Naive thymus-derived CD8-positive, alpha-beta T cell (primary cell): Measurements from ENCODE around the gene MSL2. TPM values are rescaled to one million over a fixed set of nuclear protein-coding genes. Genes with fewer than 3 reads are reported as not detected.
A peak's percentile ranks its signal among the peaks of the same experiment; 100 is the strongest.
"Not testable (repeated sequence)": the region's sequence is repeated elsewhere in the genome, so short reads cannot be mapped to it uniquely, and the experiment has no call there.

Source experiments
- ATAC-seq, 2 donors: fragments of 150-1000 bp; cut with Tn5 transposase in 1 of 2; sonication (Bioruptor Pico), chemical (Tn5 transposase) in 1 of 2; 1 replicate in 1 of 2; 2 replicates in 1 of 2; pipeline ENCODE4 v1.10.0; 2021; ENCODE audit warnings: mild to moderate bottlenecking in 2 of 2, moderate library complexity in 2 of 2
- POLR2A ChIA-PET: fragments of 350-600 bp; sonication (Branson Sonifier 250); formaldehyde crosslinking; loops from one replicate; lab custom pipeline; 2021; ENCODE audit warnings: antibody characterized with exemption; lab: Charles Lee
- DNase-seq, 10 donors: peaks; one replicate each; pipeline versions ENCODE4 v3.0.0 to v3.0.0-alpha.2; 2020 to 2022
- H3K27ac Mint-ChIP-seq, 10 donors: one replicate each; pipeline ENCODE4 v1.8.0; 2020 to 2022; ENCODE audit warnings: mild to moderate bottlenecking in 10 of 10, mixed read lengths in 10 of 10, moderate library complexity in 4 of 10, inconsistent platforms in 1 of 10
- H3K27me3 Mint-ChIP-seq, 5 donors: one replicate each; pipeline ENCODE4 v1.8.0; 2021 to 2022; ENCODE audit warnings: mixed read lengths in 5 of 5
- H3K36me3 Mint-ChIP-seq, 3 donors: one replicate each; pipeline ENCODE4 v1.8.0; 2020 to 2022; ENCODE audit warnings: mixed read lengths in 3 of 3, mild to moderate bottlenecking in 2 of 3, inconsistent platforms in 1 of 3
- H3K4me1 Mint-ChIP-seq, 4 donors: one replicate each; pipeline ENCODE4 v1.8.0; 2021 to 2022; ENCODE audit warnings: mixed read lengths in 4 of 4
- H3K4me3 Mint-ChIP-seq, 10 donors: one replicate each; pipeline ENCODE4 v1.8.0; 2020 to 2022; ENCODE audit warnings: mild to moderate bottlenecking in 10 of 10, mixed read lengths in 10 of 10, moderate library complexity in 6 of 10, inconsistent platforms in 1 of 10
- H3K9me3 Mint-ChIP-seq, 9 donors: one replicate each; pipeline ENCODE4 v1.8.0; 2020 to 2022; ENCODE audit warnings: mixed read lengths in 9 of 9, mild to moderate bottlenecking in 3 of 9, inconsistent platforms in 1 of 9, moderate library complexity in 1 of 9
- polyA plus RNA-seq, 3 donors: library from polyadenylated mRNA; unstranded; fragments of 300-500 nt; fragmentation: Illumina TruSeq; gene quantifications; one replicate each; pipeline ENCODE4 v1.2.3, GENCODE V29; 2021
- total RNA-seq, 8 experiments: library from RNA in 2 of 8; stranded (reverse) in 2 of 8; gene quantifications; one replicate each; pipeline ENCODE4 v1.2.3 and lab custom pipeline; 2021 to 2026

Gene MSL2
- total and polyA plus RNA-seq, 5 experiments from 2014 or later: 28.7 to 100 (median 41.1) TPM

DNA sequence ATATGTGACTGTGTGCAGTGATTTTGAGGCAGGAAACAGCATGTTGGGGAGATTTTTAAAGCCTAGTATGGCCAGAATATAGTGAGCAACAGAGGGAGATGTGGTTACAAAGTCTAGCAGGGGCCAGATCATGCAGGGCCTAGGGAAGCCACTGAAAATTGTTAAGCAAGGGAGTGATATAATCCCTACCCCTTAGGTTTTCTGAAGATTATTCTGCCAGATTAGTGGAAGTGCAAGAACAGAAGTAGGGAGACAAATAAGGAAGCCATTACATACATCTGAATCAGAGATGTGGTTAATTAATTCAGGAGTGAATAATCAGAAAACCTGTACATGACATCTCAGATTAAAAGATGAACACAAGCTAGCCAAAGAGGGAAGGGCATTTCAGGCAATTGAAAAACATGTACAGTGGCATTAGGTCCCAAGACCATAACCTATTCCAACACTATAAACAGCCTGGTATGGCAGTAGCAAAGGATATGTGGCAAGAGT is 54.8 kb downstream of the MSL2 start:
- Mint-ChIP-seq H3K4me3 (no peak overlapping the region), H3K27ac (peak overlapping the region; percentile 33 to 73 (median 62)), H3K36me3 (no peaks in the 10 kb centered on the region), H3K4me1 (peaks cover 15 to 28% (median 24%) of the 10 kb centered on the region in 4 donors), H3K27me3 (no peaks in the 10 kb centered on the region), H3K9me3 (no peaks in the 10 kb centered on the region)
- ATAC-seq: no peak
- no peak for DNase-seq
- POLR2A ChIA-PET: no interaction called here

DNA sequence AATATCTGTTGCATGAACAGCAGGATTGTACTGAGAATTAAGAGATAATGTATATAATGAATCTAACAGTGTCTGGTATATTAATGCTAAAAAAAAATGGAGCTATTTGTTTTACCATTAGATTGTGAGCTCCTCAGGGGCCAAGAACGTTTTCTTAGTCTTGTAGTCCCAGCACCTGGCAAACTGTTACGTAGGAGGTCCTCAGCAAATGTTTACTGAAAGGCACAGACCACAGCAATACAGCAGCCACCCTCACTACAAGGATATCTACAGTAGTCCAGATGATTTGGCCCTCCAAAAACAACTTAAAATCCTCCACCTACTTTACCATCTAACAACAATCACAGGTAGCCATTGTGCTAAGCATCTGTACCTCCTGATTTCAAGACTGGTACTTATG is 59.7 kb downstream of the MSL2 start:
- no peak for DNase-seq
- POLR2A ChIA-PET: interaction anchor here (0.7 to 1.1 kb wide), 2 partner anchors 52 to 60 kb away, joined by 3 to 6 read pairs; partner anchors contain the start of gene MSL2
- H3K4me3 Mint-ChIP-seq: no peak overlapping the region
- no peaks in the 10 kb centered on the region for H3K9me3 Mint-ChIP-seq
- no peaks in the 10 kb centered on the region for H3K27me3 Mint-ChIP-seq
- H3K4me1 Mint-ChIP-seq: peaks cover 7 to 20% (median 15%) of the 10 kb centered on the region in 4 donors
- H3K27ac Mint-ChIP-seq: no peak overlapping the region
- H3K36me3 Mint-ChIP-seq: no peaks in the 10 kb centered on the region
- ATAC-seq: no peak

DNA sequence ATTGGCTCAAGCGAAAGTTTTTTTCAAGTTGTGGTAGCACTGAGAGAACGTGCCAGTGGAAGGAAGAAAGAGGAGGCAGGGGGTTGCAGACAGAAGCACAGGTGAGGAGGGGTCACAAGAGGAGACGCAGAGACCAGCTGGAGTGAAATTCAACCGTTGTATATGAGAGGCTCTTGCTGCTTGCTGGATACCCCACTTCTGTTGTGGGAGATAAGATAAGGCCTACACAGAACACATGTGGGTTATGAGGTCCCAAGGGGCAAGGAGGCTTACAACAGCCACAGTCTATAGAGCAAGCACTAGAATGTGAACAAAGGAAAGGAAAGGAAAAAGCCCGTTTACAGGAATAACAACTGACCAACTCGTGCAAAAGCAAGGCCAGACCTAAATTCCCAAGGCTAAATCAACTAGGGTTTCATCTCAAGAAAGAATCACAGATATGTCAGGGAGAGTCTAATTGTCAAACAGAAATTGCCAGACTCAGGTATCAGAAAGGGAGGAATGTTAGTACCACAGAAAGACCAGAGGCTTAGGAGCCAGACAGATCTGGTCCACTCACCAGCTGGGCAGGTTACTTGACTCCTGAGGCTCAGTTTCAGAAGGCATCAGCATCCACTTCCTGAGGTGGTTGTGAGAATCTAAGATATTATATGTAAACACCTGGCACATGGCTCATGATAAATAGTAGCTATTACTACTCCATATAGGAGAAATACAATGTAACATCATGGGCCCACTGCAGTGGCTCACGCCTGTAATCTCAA is 60.9 kb downstream of the MSL2 start:
- POLR2A ChIA-PET: interaction anchor here (0.6 kb wide), 1 partner anchor 752 kb away, joined by 3 read pairs; no protein-coding TSS in a partner anchor
- Mint-ChIP-seq H3K4me1 (peaks cover 0 to 13% (median 10%) of the 10 kb centered on the region in 4 donors), H3K27ac (peak overlapping the region in 4 of 10 donors; percentile 25 to 56 (median 50)), H3K4me3 (no peak overlapping the region), H3K27me3 (no peaks in the 10 kb centered on the region), H3K36me3 (no peaks in the 10 kb centered on the region), H3K9me3 (no peaks in the 10 kb centered on the region)
- no peak for DNase-seq
- ATAC-seq: no peak

GRCh38 chr3:136134091-136134490 is 62.0 kb downstream of the MSL2 start:
- Mint-ChIP-seq H3K9me3 (peaks cover 0 to 3% (median 0%) of the 10 kb centered on the region in 9 donors), H3K36me3 (no peaks in the 10 kb centered on the region), H3K4me3 (no peak overlapping the region), H3K4me1 (peaks cover 0 to 13% (median 10%) of the 10 kb centered on the region in 4 donors), H3K27me3 (no peaks in the 10 kb centered on the region), H3K27ac (no peak overlapping the region)
- ATAC-seq (no peak), DNase-seq (no peak)
- POLR2A ChIA-PET: interaction anchor here (0.8 kb wide), 1 partner anchor 116 kb away, joined by 3 read pairs; the partner anchor contains the start of gene PCCB

DNA sequence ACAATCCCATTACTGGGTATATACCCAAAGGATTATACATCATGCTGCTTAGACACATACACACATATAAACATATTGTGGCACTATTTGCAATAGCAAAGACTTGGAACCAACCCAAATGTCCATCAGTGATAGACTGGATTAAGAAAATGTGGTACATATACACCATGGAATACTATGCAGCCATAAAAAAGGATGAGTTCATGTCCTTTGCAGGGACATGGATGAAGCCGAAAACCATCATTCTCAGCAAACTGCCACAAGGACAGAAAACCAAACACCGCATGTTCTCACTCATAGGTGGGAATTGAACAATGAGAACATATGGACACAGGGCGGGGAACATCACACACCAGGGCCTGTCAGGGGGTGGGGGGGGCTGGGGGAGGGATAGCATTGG is 64.5 kb downstream of the MSL2 start:
- POLR2A ChIA-PET, H3K27me3 Mint-ChIP-seq, H3K4me3 Mint-ChIP-seq, DNase-seq, H3K36me3 Mint-ChIP-seq, H3K27ac Mint-ChIP-seq, ATAC-seq: not testable (repeated sequence)
- H3K4me1 Mint-ChIP-seq: peaks cover 0 to 10% (median 5%) of the 10 kb centered on the region in 4 donors
- H3K9me3 Mint-ChIP-seq: peaks cover 3 to 27% (median 9%) of the 10 kb centered on the region in 9 donors

DNA sequence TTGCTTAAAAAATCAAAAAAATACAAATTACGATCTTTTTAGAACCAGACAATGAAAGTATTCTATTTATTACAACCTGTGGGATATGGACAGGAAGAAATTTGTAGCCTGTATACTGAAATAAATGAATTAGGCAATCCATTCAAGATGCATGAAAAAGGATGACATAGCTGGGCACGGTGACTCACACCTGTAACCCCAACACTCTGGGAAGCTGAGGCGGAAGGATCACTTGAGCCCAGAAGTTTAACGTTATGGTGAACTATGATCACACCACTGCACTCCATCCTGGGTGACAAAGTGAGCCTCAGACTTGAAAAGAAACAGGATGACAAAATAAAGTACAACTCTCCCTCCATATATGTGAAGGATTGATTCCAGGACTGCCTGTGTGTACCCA is 74.1 kb downstream of the MSL2 start:
- Mint-ChIP-seq H3K9me3 (peaks cover 0 to 9% (median 2%) of the 10 kb centered on the region in 9 donors), H3K4me1 (peaks cover 0 to 4% (median 0%) of the 10 kb centered on the region in 4 donors), H3K27ac (no peak overlapping the region), H3K36me3 (peaks cover 0 to 16% (median 7%) of the 10 kb centered on the region in 3 donors), H3K27me3 (no peaks in the 10 kb centered on the region), H3K4me3 (no peak overlapping the region)
- DNase-seq (no peak), ATAC-seq (no peak)
- POLR2A ChIA-PET: no interaction called here

DNA sequence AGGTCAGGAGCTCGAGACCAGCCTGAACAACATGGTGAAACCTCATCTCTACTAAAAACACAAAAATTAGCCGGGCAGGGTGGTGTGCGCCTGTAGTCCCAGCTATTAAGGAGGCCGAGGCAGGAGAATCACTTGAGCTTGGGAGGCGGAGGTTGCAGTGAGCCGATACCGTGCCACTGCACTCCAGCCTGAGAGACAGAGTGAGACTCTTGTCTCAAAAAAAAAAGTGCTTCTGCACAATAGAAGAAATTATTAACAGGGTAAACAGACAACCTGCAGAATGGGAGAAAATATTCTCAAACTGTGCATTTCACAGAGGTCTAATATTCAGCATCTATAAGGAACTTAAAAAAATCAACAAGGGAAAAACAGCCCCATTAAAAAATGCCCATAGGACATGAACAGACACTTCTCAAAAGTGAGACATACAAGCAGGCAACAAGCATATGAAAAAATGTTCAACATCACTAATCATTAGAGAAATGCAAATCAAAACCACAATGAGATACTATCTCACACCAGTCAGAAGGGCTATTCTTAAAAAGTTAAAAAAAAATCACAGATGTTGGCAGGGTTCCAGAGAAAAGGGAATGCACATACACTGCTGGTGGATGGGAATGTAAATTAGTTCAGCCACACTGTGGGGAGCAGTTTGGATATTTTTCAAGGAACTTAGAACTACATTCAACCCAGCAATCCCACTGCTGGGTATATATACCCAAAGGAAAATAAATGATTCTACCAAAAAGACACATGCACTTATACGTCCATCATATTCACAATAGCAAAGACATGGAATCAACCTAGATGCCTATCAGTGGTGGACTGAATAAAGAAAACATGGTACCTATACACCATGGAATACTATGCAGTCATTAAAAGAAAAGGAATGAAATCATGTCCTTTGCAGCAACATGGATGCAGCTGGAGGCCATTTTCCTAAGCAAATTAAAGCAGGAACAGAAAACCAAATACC is 75.5 kb downstream of the MSL2 start:
- no peak overlapping the region for H3K4me3 Mint-ChIP-seq
- peaks cover 0 to 19% (median 5%) of the 10 kb centered on the region in 9 donors for H3K9me3 Mint-ChIP-seq
- no peak overlapping the region for H3K27ac Mint-ChIP-seq
- ATAC-seq: no peak
- DNase-seq: no peak
- peaks cover 3 to 19% (median 17%) of the 10 kb centered on the region in 3 donors for H3K36me3 Mint-ChIP-seq
- peaks cover 0 to 4% (median 0%) of the 10 kb centered on the region in 5 donors for H3K27me3 Mint-ChIP-seq
- peaks cover 0 to 4% (median 1%) of the 10 kb centered on the region in 4 donors for H3K4me1 Mint-ChIP-seq
- POLR2A ChIA-PET: no interaction called here

- peaks cover 0 to 20% (median 5%) of the 10 kb centered on the region in 9 donors for H3K9me3 Mint-ChIP-seq
- peaks cover 3 to 23% (median 18%) of the 10 kb centered on the region in 3 donors for H3K36me3 Mint-ChIP-seq
- DNase-seq, POLR2A ChIA-PET, H3K27me3 Mint-ChIP-seq, H3K27ac Mint-ChIP-seq, ATAC-seq, H3K4me3 Mint-ChIP-seq, H3K4me1 Mint-ChIP-seq: not testable (repeated sequence)
Measured at GRCh38 chr3:136119783-136120182, 76.4 kb downstream of the MSL2 start.

DNA sequence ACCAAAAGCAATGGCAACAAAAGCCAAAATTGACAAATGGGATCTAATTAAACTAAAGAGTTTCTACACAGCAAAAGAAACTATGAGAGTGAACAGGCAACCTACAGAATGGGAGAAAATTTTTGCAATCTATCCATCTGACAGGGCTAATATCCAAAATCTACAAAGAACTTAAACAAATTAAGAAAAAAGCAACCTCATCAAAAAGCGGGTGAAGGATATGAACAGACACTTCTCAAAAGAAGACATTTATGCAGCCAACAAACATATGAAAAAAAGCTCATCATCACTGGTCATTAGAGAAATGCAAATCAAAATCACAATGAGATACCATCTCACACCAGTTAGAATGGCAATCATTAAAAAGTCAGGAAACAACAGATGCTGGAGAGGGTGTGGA is 76.8 kb downstream of the MSL2 start:
- Mint-ChIP-seq H3K36me3 (peaks cover 3 to 18% (median 18%) of the 10 kb centered on the region in 3 donors), H3K9me3 (peaks cover 0 to 20% (median 5%) of the 10 kb centered on the region in 9 donors)
- POLR2A ChIA-PET, DNase-seq, H3K27ac Mint-ChIP-seq, ATAC-seq, H3K4me3 Mint-ChIP-seq, H3K27me3 Mint-ChIP-seq, H3K4me1 Mint-ChIP-seq: not testable (repeated sequence)

GRCh38 chr3:136114421-136114820 is 81.7 kb downstream of the MSL2 start:
- DNase-seq (no peak), ATAC-seq (no peak)
- Mint-ChIP-seq H3K9me3 (peaks cover 0 to 20% (median 5%) of the 10 kb centered on the region in 9 donors), H3K4me1 (peaks cover 3 to 9% (median 7%) of the 10 kb centered on the region in 4 donors), H3K27me3 (peaks cover 0 to 4% (median 0%) of the 10 kb centered on the region in 5 donors), H3K36me3 (peaks cover 3 to 31% (median 15%) of the 10 kb centered on the region in 3 donors), H3K27ac (no peak overlapping the region), H3K4me3 (no peak overlapping the region)
- POLR2A ChIA-PET: no interaction called here

- POLR2A ChIA-PET: no interaction called here
- ATAC-seq: no peak
- Mint-ChIP-seq H3K9me3 (peaks cover 0 to 2% (median 0%) of the 10 kb centered on the region in 9 donors), H3K4me3 (no peak overlapping the region), H3K27ac (no peak overlapping the region), H3K4me1 (peaks cover 3 to 17% (median 8%) of the 10 kb centered on the region in 4 donors), H3K27me3 (no peaks in the 10 kb centered on the region), H3K36me3 (peaks cover 2 to 19% (median 2%) of the 10 kb centered on the region in 3 donors)
- DNase-seq: no peak
Measured at GRCh38 chr3:136110481-136110880, 85.7 kb downstream of the MSL2 start.

DNA sequence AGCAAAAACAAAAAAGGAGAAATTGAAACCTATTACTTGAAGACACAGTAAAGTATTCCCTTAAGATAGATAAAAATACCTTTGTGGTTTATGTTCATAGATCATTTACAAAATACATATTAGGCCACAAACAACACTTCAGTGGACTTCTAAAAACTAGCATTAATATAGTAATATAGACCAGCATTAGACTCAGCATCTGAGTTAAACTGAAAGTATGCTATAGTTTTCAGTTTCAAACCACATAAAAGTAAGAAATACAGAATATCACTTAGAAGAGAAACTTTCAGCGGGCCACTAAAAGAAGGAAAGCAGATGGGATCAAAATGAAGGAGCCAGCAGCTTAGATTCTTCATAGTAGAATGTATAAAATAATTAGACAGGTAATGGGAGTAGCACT is 86.6 kb downstream of the MSL2 start:
- H3K9me3 Mint-ChIP-seq: no peaks in the 10 kb centered on the region
- peaks cover 6 to 21% (median 14%) of the 10 kb centered on the region in 4 donors for H3K4me1 Mint-ChIP-seq
- no peaks in the 10 kb centered on the region for H3K27me3 Mint-ChIP-seq
- no peak for ATAC-seq
- peaks cover 0 to 17% (median 2%) of the 10 kb centered on the region in 3 donors for H3K36me3 Mint-ChIP-seq
- no peak for DNase-seq
- POLR2A ChIA-PET: no interaction called here
- H3K4me3 Mint-ChIP-seq: no peak overlapping the region
- H3K27ac Mint-ChIP-seq: peak overlapping the region in 1 of 10 donors; percentile 36
